Measurements from ENCODE around the gene CEP192.
"Not testable (repeated sequence)": the region's sequence is repeated elsewhere in the genome, so short reads cannot be mapped to it uniquely, and the experiment has no call there.

The CEP192 gene

GRCh38 chr18:12990967-12991820 is at the start of gene CEP192:
CEP192 (plus strand) TSS chr18:12991362; CDS start chr18:12999425, 8,063 bp downstream.
- DNase-seq, result peak; percentile 95

GRCh38 chr18:12943215-12943614 is 47.9 kb upstream of the CEP192 start:
- DNase-seq, result no peak

GRCh38 chr18:12944709-12945108 is 46.5 kb upstream of the CEP192 start:
- no peak for DNase-seq

- DNase-seq, result peak; percentile 6
Observed at GRCh38 chr18:12946549-12947284, 44.4 kb upstream of the CEP192 start.

- peak; percentile 100 for DNase-seq
Observed at GRCh38 chr18:12947285-12948049, 43.7 kb upstream of the CEP192 start, which contains the start of gene SEH1L. SEH1L (plus strand) TSS chr18:12948011; CDS start chr18:12948122, 111 bp downstream.

GRCh38 chr18:12948050-12948804 is 42.9 kb upstream of the CEP192 start:
- DNase-seq, result peak; percentile 98

- no peak for DNase-seq
Observed at GRCh38 chr18:12958478-12958877, 32.7 kb upstream of the CEP192 start.

- no peak for DNase-seq
Observed at GRCh38 chr18:12960395-12960794, 30.8 kb upstream of the CEP192 start.

- DNase-seq, result no peak
Observed at GRCh38 chr18:12960853-12961397, 30.2 kb upstream of the CEP192 start.

- no peak for DNase-seq
Observed at GRCh38 chr18:12963069-12963468, 28.1 kb upstream of the CEP192 start.

GRCh38 chr18:12968115-12968514 is 23.0 kb upstream of the CEP192 start:
- no peak for DNase-seq

GRCh38 chr18:12968619-12969018 is 22.5 kb upstream of the CEP192 start:
- DNase-seq, result no peak

- no peak for DNase-seq
Observed at GRCh38 chr18:12973562-12974213, 17.5 kb upstream of the CEP192 start.

GRCh38 chr18:12975488-12975887 is 15.7 kb upstream of the CEP192 start:
- no peak for DNase-seq

GRCh38 chr18:12976305-12976704 is 14.9 kb upstream of the CEP192 start:
- DNase-seq, result no peak

GRCh38 chr18:12980065-12980464 is 11.1 kb upstream of the CEP192 start:
- not testable (repeated sequence) for DNase-seq

- no peak for DNase-seq
Observed at GRCh38 chr18:12989397-12990122, 1.6 kb upstream of the CEP192 start.

GRCh38 chr18:12990123-12990475 is 1.1 kb upstream of the CEP192 start:
- no peak for DNase-seq

GRCh38 chr18:12990641-12990966 is 558 bp upstream of the CEP192 start:
- DNase-seq, result no peak

- DNase-seq, result no peak
Observed at GRCh38 chr18:12991821-12992179, 638 bp downstream of the CEP192 start.

GRCh38 chr18:12993439-12993838 is 2.3 kb downstream of the CEP192 start:
- no peak for DNase-seq
